Activated T-helper 1 cell treated with anti-CD3 and anti-CD28 coated beads, Interleukin-2, amount 50 U/mL, for 16 hours (primary cell): Measurements from ENCODE around the gene CSNK1G1.
"Not testable (repeated sequence)": the region's sequence is repeated elsewhere in the genome, so short reads cannot be mapped to it uniquely, and the experiment has no call there.

ENCODE experiments used
- DNase-seq, 2 donors: peaks; one replicate each; pipeline ENCODE4 v3.0.0-alpha.2; 2020; ENCODE audit warnings: low read depth in 1 of 2, low spot score in 1 of 2

The CSNK1G1 gene

DNA sequence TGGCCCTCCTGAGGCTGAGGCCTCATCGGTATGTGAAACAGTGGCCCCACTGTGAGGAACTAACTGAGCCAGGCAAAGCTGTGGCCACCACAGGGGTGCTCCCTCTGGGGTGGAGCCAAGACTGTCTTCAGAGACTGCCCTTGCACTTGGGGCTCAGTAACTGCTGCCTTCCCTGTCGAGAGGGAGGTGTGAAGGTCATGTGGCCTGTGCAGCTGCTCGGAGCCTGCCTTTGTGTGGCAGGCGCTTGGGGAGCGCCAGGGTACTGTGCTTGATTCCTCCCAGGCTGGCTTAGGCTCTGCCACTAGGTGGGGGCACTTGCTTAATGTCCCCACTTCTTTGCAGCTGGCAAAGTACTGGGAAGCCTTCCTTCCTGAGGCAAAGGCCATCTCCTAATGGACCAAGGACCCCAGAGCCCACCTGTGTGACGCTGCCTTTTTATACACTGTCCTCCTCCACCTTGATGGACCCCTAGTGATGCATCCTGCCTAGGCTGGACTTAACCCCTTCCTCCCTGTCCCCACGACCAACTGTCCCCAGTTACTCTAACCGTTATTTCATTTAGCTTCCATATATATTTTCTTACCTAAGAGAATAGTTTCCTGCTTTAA, 218.6 kb downstream of the CSNK1G1 start:
- no peak for DNase-seq

DNA sequence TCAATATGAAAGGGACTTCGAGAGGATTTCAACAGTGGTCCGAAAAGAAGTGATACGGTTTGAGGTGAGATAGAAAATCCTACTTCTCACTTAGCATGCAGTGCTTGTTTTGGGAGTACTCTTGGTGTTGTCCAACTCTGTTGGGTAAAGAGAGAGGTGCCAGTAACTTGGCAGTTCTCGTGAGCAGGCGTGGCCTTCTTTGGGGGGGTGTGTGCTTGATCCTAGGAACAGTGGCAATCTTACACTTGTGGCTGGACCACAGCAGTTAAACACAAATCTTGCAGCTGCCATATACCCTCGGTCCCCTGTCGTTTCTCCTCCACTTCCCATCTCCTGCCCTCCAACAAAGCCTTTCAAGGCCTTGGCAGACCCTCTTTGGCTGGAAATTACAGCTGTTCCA, 219.6 kb downstream of the CSNK1G1 start:
- DNase-seq = no peak

DNA sequence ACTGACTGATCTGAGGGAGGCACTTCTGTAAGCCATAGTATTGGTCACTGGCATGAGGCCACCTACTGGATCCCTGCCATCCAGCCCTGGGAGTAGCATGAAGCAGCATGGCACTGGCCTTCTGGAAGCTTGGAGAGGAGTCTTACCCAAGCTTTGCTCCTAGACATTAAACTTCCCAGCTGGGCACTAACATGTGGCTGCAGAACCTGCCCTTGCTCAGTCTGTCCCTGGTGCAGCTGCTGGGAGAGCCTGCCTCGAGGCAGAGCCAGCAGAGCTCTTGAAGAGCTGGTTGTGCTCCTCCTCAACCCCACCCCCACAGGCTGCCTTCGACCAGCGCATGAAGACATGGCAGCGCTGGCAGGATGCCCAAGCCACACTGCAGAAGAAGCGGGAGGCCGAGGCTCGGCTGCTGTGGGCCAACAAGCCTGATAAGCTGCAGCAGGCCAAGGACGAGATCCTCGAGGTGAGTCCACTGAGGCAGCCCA, 221.6 kb downstream of the CSNK1G1 start:
- no peak for DNase-seq

DNA sequence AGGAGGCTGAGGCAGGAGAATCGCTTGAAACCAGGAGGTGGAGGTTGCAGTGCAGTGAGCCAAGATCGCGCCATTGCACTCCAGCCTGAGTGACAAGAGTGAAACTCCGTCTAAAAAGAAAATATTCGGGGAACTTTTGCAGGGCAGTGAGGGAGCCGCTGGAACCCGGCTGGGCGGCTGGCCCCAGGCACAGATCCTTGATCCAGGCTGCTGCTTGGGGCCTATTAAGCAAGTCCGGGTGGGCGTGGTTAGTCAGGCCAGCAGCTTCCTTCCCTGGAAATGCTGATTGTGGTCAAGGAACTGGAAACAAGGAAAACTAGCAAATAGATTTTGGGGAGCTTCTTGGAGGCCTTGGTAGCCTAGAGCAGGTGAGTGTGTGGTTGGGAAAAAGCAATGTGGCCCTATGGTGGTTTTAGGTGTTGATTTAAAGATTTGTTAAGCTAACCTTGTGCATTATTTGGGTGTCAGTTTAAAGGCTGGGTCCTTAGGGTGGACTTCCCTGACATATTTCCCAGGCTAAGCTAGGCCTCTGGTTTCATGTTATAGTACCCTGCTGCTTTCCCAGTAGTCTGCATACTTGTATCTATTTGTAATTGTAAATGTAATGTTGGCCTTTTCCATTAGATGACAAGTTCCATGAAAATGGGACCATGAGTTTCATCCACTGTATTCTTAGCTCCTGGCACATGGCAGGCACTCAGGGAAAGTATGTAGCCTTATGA, 222.2 kb downstream of the CSNK1G1 start:
- no peak for DNase-seq

DNA sequence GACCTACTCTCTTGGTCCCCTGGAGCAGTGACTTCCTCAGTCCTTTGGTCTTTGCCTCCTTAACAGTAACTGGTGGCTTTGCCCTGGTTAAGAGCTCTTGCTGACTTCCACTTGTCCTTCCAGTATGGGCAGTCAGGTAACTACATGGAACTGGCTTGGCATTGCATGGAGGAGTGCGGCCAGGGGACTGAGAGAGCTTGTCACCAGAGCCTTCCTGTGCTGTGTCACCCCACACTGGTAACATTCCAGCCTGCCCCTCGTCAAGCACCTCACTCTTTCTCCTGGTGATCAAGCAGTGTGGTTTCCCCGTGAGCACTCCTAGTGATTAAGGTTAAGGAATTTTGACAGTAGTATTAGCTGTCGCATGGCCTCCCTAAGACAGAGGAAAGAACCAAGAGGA, 223.8 kb downstream of the CSNK1G1 start:
- no peak for DNase-seq

DNA sequence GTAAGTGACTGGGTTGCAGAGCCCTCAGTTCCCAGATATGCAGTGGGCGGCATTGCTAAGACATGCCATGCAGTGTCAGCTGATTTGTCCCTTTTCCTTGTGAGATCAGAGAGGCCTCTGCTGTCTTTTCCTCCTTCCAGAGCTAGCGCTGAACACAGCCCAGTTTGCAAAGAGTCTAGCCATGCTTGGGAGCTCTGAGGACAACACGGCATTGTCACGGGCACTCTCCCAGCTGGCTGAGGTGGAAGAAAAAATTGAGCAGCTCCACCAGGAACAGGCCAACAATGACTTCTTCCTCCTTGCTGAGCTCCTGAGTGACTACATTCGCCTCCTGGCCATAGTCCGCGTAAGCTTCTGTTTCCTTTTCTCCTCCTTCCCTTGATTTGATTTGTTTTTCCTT, 224.4 kb downstream of the CSNK1G1 start:
- no peak for DNase-seq

DNA sequence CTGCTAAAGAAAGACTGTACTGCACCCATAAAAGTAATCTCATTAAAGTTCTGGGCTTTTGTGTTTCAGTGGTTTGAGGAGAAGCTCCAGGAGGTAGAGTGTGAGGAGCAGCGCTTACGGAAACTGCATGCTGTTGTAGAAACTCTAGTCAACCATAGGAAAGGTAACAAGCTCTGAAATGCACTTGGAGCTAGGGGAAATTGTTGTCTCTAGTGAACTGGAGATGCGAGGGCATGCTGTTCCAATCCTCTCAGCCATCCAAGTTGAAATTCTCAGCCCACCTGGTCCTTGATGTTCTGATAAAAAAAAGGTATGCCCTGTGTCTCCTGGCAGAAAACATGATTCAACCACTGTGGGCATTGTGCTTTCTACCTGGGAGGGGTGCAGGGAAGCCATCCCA, 225.8 kb downstream of the CSNK1G1 start:
- DNase-seq = no peak

DNA sequence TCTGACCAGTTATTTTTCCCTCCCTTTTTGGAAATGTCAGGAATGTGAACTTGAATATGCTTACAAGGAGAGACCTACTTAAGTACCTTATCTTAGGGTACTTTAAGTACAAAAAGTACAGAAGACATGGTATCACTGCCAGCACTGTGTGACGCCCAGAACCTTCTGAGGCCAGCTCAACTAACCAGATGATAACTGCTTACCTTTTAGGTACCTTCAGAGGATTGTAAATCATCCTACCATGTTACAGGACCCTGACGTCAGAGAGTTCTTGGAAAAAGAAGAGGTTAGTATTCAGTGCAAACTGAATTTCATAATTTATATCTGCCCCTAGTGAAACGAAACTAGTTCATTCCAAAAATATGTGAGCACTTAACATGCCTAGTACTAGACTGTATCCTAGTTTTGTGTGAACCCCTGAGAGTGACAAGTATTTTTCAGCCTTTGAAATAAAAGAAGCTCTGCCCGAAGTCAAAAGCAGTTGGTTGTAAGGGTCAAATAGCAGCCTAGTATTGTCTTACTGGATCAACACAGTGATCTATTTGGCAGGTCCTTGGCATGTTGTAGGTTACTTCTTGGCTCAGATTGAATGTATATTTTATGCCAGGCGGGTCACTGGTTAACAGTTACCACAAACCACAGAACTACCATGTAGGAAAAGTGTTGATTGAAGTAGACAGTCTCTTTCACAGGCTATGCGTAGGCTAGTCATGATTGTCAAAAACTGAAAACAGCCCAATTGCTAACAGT, 228.3 kb downstream of the CSNK1G1 start:
- no peak for DNase-seq

DNA sequence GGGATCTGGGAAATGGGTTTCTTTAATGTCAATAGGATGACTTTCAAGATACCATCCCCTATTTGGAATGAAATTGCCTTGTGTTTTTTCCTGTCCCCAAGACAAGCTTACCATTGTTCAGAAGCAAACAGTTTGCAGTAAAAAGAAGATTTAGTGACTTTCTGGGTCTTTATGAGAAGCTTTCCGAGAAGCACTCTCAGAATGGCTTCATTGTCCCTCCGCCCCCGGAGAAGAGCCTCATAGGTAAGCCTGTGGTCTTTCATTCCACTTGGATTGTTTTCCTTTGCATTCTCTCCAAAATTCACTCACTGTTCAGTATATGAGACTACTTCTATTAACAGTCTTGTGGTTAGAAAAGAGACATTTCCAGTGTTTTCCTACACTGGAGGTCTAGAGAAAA, 230.0 kb downstream of the CSNK1G1 start:
- DNase-seq = no peak

DNA sequence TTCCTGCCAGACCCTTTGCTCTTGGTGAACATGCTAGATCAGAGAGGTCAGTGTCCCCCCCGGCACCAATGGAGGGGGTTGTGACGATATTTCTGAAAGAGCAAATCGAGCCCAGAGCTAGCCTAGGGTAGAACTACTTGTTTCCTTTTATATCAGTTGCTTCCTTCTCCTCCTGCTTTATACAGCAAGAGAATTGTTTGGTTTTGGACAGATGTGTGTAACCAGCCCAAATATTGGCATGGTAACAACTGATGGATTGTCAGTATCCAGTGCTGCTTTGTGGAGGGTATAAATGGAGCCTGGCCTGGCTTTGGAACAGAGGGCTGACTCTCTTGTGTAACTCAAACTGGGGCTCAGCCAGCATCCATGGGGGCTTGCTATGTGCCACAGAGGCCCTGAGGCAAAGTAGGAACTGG, 233.0 kb downstream of the CSNK1G1 start:
- no peak for DNase-seq

DNA sequence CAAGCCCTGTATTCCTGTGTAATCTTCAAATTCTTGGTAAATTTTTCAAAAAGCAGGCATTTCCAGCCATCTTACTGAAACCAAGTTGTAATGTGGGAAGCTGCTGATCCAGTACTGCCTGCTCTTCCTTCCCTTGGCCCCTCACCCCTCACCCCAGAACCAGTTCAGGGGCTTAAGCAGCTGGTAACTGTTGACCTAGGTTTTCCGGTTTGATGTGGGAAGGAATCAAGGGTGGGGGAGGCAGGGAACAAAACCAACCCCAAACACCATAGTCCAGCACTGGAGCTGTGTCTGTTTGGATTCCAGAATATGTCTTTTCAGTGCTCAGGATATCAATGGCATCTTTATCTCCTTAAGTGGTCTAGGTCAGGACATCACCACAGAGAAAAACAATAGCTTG, 233.5 kb downstream of the CSNK1G1 start:
- no peak for DNase-seq

DNA sequence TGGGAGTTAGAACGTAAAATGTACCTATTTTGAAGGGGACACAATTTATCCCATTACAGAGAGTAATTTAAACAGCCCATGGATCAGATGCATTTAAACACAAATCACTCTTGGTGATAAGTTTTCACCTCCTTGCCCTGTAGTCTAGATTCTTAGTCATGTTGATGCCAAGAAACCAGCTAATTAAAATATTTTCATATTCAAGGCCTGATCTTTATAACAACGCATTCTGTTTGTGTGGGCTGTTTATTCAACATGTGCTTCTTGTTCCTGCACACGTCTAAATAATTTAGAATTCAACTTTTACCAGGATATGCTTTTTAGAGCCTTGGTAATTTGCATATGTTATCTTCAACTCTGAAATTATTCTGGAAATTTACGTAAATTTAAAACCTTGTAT, 234.4 kb downstream of the CSNK1G1 start:
- DNase-seq = no peak

DNA sequence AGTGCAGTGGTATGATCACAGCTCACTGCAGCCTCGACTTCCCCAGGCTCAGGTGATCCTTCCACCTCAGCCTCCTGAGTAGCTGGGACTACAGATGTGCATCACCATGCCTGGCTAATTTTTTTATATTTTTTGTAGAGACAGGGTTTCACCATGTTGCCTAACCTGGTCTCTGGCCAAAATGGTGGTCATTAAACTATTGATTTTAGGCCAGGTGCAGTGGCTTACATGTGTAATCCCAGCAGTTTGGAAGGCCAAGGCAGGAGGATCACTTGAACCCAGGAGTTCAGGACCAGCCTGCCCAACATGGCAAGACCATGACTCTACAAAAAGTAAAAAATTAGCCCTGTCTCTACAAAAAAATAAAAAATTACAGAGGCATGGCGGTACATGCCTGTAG, 235.7 kb downstream of the CSNK1G1 start:
- DNase-seq = not testable (repeated sequence)

DNA sequence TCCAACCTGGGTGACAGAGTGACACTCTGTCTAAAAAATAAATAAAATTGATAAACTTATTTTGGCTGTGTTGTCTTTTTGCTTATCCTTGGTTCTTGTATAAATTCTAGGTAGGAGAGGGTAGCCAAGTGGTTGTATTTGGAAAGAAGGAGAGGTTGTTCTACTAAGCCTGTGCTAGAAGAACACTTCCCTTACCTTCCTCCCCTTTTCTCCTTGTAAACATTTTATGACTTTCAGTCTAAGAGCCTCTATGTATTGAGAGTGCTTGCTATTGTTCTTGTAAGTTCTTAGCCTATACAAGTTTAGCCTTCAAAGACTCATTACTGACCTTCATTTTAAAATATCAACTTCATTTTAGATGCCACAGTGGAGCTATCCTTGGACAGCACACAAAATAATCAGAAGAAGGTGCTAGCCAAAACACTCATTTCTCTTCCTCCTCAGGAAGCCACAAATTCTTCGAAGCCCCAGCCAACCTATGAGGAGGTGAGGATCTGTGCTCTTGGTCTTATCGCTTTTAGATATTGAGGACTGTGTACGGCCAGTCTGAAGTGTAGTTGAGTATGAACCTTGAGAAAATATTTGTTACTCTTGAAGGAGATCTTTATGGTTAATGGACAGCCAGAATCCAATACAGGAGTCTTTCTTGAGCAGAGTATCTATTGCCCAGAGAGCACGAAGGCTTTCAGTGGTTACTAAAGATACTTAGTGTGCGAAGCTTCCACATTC, 238.1 kb downstream of the CSNK1G1 start:
- no peak for DNase-seq
